GM19023 (cell line): ENCODE results near the gene BCKDHB.
A peak's percentile ranks its signal among the peaks of the same experiment; 100 is the strongest.
"Not testable (repeated sequence)": the region's sequence is repeated elsewhere in the genome, so short reads cannot be mapped to it uniquely, and the experiment has no call there.

Experiments
- ATAC-seq: cut with Tn5 transposase; IDR thresholded peaks from one replicate; pipeline ENCODE4 v1.9.1; 2021; ENCODE audit warnings: mild to moderate bottlenecking, moderate library complexity; ENCODE audit not compliant: unreplicated experiment

Gene BCKDHB

DNA sequence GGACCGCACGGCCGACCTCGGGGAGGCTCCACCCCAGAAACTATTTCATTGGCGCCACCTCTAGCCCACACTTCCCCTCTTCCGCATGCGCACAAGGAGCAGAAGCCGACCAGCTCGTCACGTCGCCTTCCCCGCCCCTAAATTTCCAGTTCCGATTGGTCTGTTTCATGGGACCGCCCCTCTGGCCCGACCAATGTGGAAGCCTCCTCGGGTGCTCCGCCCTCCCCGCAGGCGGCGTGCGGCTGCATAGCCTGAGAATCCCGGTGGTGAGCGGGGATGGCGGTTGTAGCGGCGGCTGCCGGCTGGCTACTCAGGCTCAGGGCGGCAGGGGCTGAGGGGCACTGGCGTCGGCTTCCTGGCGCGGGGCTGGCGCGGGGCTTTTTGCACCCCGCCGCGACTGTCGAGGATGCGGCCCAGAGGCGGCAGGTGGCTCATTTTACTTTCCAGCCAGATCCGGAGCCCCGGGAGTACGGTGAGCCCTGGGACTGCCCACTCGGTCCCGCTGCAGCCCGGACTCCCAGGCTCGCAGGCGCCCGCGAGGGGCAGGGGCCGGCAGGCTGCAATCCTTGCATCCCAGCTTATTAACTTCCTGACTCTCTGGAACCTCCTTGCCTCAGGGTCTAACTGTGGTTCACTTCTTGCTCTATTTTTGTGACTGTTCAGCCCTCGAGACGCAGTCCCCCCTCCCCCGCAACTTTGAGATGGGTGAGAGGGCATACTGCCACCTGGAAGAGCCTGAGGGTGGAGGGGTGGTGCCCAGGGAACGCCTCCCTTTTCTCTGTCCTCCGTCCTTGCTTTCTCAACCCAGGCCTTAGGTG, at the start of gene BCKDHB:
BCKDHB (plus strand) TSS at position 254 of the 818 bp plus-strand sequence; CDS start at position 277, 23 bp downstream.
- peak; percentile 99 for ATAC-seq

DNA sequence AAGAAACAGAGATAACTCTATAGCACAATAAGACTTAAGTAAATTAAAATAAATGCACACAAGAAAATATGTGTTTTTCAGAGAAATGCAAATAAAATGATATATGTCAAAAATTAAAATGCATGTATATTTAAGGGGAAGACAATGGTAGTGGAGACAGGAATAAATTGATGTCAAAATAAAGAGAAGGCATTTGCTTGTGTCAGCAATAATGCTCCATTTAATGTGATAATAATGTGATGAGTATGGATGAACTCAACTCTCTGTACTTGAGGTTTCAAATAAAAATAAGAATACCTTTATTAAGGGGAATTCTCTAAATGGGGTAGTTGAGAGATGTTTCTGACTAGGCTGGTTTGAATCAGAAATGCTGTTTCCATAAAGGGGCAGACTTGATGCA, 45.7 kb upstream of the BCKDHB start:
- no peak for ATAC-seq

- ATAC-seq = not testable (repeated sequence)
Observed at GRCh38 chr6:80068146-80068545, 38.3 kb upstream of the BCKDHB start.

- ATAC-seq = not testable (repeated sequence)
Observed at GRCh38 chr6:80070431-80070830, 36.0 kb upstream of the BCKDHB start.

DNA sequence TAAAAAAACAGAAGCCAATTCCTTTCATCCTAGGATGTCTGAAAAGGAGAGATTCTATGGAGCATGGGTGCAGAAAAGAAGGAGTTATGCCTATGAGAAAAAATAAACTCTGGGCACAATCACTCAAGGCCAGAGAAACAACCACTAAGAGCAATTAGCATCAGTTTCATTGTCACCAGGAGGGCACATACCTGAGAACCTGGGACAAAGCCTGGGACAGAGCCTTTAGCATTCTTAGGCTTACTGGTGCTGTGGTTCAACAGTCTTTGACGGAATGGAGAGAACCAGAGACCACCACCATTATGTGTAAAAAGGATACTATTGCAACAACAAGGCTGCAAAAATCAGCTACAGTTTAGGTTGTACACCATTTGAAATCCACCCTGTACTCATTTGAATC, 29.4 kb upstream of the BCKDHB start:
- ATAC-seq = no peak

DNA sequence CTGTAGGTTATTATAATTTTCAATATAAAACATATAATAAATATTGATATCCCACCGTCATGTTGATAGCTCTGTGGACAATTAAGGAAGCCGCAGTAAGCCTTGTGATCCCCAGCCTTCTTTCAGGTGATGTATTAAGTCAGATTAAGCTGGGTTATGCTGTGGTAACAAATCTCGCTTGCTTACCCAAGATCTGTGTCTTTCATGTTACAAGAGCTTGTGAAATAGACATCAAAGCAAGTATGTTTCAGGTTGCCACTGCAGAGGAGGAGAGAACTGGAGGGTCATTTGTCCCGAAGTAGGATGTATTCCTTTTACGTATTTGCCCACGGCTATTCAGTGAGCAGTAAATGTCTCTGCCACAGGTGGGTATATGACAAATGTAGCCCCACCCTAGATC, 17.8 kb upstream of the BCKDHB start:
- no peak for ATAC-seq

- no peak for ATAC-seq
Observed at GRCh38 chr6:80091506-80091905, 15.0 kb upstream of the BCKDHB start.

DNA sequence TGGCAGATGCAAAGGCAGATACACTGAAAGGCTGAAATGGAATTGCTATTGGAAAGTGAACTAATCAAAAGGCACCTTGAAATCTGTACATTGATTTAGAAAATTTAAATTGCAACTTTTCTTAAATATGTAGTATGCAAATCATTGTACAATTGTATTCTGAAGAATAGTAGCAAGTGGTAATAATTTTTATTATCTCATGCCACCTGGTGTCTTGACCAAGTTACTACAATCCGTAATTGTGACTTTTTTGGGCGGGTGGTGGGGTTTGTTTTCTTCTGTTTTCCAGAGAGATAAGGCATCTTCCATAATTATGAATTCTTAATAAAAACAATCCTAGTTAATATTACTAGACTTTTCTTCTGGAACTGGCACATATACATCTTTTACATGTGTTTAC, 12.5 kb upstream of the BCKDHB start:
- ATAC-seq = no peak

DNA sequence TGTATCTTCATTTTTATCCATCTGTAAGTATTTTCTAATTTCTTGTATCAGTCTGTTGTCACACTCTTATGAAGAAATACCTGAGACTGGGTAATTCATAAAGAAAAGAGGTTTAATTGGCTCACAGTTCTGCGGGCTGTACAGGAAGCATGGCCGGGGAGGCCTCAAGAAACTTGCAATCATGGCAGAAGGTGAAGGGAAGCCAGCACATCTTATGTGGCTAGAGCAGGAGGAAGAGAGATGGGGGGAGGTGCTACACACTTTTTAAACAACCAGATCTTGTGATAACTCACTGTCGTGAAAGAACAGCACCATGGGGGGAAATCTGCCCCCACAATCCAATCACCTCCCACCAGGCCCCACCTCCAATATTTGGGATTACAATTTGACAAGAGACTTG, 10.9 kb upstream of the BCKDHB start:
- no peak for ATAC-seq

DNA sequence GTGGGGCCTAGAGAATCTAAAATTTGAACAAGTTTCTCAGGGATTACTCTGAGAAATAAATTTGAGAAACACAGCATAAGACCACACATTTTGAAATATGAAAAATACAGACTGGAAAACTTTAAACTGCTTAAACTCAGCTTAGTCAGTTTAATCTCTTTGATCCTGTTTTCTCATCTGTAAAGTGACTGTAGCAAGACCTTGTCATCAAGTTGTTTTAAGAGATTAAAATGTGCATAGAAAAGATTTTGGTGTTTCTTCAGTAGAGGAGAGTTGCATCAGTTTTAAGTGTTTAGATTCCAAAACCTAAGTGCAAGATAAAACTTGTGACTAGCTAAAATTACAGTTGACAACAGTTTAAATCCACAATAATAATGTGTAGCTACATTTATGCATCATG, 8.1 kb upstream of the BCKDHB start:
- ATAC-seq = no peak

GRCh38 chr6:80104520-80104919, 2.0 kb upstream of the BCKDHB start:
- no peak for ATAC-seq

DNA sequence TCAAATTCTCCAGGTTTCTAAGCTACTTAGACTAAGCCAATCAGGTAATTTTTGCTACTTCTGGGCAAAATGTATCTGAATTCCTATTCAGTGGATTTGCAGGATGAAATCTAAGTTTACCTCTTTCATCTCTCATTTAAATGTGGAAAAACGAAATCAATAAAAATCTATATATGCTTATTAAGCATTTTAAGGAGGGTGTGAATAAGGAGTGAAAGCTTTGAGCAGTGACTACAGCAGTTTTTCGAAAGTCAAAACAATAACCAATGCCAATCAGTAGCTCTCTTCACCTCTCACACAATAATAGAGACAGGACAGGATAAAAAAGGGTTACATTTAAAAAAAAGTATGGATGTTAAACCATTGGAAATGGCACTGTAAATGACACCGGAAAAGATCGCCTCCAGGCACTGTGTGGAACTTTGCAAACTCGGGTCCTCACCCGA, 476 bp upstream of the BCKDHB start:
- peak; percentile 6 for ATAC-seq

GRCh38 chr6:80122576-80122975, 16.1 kb downstream of the BCKDHB start:
- not testable (repeated sequence) for ATAC-seq

- no peak for ATAC-seq
Observed at GRCh38 chr6:80126657-80127345, 20.3 kb downstream of the BCKDHB start.

- ATAC-seq = no peak
Observed at GRCh38 chr6:80129485-80129884, 23.0 kb downstream of the BCKDHB start.

- ATAC-seq = no peak
Observed at GRCh38 chr6:80133020-80133419, 26.5 kb downstream of the BCKDHB start.

DNA sequence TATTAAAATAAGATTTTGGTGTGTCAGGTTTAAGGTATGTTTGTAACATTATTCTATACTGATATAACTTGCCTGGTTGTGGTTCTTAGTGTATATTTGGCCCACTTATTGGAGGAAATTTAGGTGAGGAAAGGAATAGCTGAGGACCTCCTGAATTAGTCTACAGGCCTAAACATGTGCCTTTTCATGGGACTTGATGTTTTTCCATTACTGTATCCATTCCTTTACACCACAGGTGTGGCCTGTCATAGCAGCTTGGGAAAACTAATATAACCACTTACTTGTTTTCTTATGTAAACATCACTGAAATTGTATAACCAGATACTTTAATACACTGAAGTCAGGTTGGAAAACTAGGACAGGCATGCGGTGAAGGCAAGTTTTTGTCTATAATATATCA, 27.6 kb downstream of the BCKDHB start:
- ATAC-seq = no peak

DNA sequence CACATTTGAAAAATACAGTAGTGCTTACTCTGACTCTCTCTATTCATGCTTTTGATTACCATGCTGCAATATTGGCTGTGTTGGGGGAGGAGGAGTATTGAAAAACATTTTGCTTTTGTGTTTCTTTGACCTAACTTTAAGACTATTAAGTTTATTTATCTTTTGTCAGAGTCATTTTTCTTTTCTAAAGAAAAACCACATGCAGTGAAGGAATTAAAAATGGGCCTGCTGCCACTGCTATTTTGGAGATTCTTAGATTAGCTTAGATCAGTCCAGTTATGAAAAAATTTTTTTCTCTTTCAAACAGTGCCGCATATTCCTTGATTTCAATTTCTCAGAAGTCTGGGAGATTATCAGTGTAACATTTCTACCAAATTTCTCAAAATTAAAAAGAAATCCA, 36.1 kb downstream of the BCKDHB start:
- ATAC-seq = no peak

DNA sequence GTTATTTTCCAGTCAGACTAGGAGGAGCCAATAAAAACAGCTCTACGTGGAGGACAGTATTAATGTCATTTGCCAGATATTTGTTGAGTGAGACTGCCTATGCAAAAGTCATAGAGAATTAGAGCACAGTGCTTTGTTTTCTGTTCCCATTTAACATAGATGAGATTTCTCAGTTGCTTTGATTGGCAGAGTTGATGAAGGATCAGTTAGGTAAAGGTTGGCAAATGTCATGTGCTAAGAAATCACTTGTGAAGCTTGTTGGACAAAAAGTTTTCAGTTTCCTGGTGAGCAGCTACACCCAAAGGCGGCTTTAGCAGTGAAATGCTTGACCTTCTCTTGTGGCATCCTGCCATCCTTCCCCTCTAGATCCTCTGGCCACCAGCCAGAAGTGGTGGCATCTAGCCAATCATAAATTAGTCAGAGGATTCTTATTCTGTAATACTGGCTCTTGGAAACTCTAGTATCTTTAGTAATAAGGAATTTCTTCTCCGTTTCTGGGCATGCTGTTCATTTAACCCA, 37.0 kb downstream of the BCKDHB start:
- ATAC-seq = no peak

DNA sequence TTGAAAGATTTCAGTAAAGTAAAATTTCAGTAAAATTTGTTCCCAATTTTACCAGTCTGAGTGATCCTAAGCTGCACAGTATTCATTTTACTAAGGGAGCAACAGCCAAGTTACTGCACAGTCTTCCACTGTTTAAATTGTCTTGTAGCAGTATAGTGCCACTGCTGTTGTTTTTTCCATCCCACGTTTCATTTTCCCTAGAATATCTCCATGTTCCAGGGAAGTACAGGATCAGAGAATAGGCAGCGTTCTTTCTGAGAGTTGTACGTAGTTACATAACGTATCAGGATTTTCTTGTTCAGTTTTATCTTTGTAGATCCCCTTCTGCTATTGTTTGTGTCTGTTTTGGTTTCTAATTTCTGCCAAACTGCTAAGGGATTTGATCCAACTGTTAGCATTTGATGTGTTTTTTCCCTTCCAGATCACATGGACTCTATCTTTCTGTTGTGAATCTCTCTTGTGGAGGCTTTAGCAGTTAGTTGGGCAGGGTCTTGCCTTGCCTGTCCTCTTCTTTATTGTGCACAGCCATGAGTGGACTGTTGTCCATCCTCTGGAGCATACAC, 38.4 kb downstream of the BCKDHB start:
- no peak for ATAC-seq

GRCh38 chr6:80145509-80145908, 39.0 kb downstream of the BCKDHB start:
- peak; percentile 54 for ATAC-seq

- ATAC-seq = no peak
Observed at GRCh38 chr6:80145921-80146320, 39.5 kb downstream of the BCKDHB start.
